Sigmoid colon (tissue), 7 donors: ENCODE results near the gene LAMC3. TPM values are rescaled to one million over a fixed set of nuclear protein-coding genes. Genes with fewer than 3 reads are reported as not detected.

ENCODE experiments used
- DNase-seq: peaks from one replicate; pipeline ENCODE4 v3.0.0-alpha.2; 2019
- H3K27ac ChIP-seq, 4 donors: fragments of 200-600 bp; sonication (generic); one replicate each; pipeline ENCODE4 v1.5.1; 2016 to 2019; ENCODE audit warnings: mild to moderate bottlenecking in 1 of 4
- H3K27me3 ChIP-seq, 3 donors: fragments of 200-600 bp; sonication (generic); one replicate each; pipeline ENCODE4 v1.5.1; 2019; ENCODE audit warnings: mild to moderate bottlenecking in 1 of 3
- H3K36me3 ChIP-seq, 4 donors: fragments of 200-600 bp; sonication (generic); one replicate each; pipeline ENCODE4 v1.5.1; 2016 to 2019
- H3K4me1 ChIP-seq, 4 donors: fragments of 200-600 bp; sonication (generic); one replicate each; pipeline ENCODE4 v1.5.1; 2017 to 2019
- H3K4me3 ChIP-seq, 4 donors: fragments of 200-600 bp; sonication (generic); one replicate each; pipeline ENCODE4 v1.5.1; 2017 to 2019; ENCODE audit warnings: mild to moderate bottlenecking in 2 of 4, moderate library complexity in 1 of 4
- H3K9me3 ChIP-seq, 4 donors: fragments of 200-600 bp in 3 of 4; sonication (generic) in 3 of 4; one replicate each; pipeline versions ENCODE4 v1.5.1 to v1.6.1; 2013 to 2019
- EP300 ChIP-seq, 4 donors: sonication (generic); formaldehyde crosslinking; IDR thresholded peaks; one replicate each; pipeline ENCODE4 v1.6.1; 2017; ENCODE audit warnings: antibody characterized with exemption in 4 of 4
- POLR2A ChIP-seq, 2 donors: fragments of 450-650 bp; IDR thresholded peaks; one replicate each; pipeline ENCODE4 v1.6.1; 2016; ENCODE audit warnings: antibody characterized with exemption in 2 of 2, mild to moderate bottlenecking in 2 of 2, moderate library complexity in 2 of 2
- POLR2AphosphoS5 ChIP-seq, 4 donors: sonication (generic); formaldehyde crosslinking; IDR thresholded peaks; one replicate each; pipeline ENCODE4 v1.6.1; 2017; ENCODE audit warnings: antibody characterized with exemption in 4 of 4
- WGBS, 2 donors: extraction: QIAGEN DNeasy Blood & Tissue Kit; methylation state at CpG; one replicate each; pipeline ENCODE4 v1.1.7; 2013; 5-methylcytosine and 5-hydroxymethylcytosine counted together
- intact Hi-C: fragments of 100-400 bp; cut with DNase I; formaldehyde crosslinking; loops from one replicate; pipeline ENCODE4 v1.15.1; 2023
- polyA plus RNA-seq, 3 donors: library from polyadenylated mRNA; stranded (reverse); fragments of 200-250 nt; gene quantifications; one replicate each; pipeline ENCODE4 v1.2.3, GENCODE V29; 2013
- total RNA-seq, 4 donors: library from RNA; depleted of rRNA; stranded (reverse); fragments of >200 nt; gene quantifications; one replicate each; pipeline ENCODE4 v1.1.0, GENCODE V29; 2016
- TF ChIP-seq, protein P1 (sequence below), 4 experiments: fragments of 450-650 bp in 3 of 4; fragments of 200-600 bp in 1 of 4; IDR thresholded peaks; one replicate each; pipeline ENCODE4 v1.5.1; 2016 to 2019; ENCODE audit warnings: antibody characterized with exemption in 4 of 4, mild to moderate bottlenecking in 3 of 4, moderate library complexity in 2 of 4
- donor health status: healthy with polysubstance abuse.
- donor health status: Bipolar disorder and iron deficiency.
- donor health status: healthy.

The LAMC3 gene
- total RNA-seq = under 1 TPM in 3 of 4 donors, not detected in 1; under 0.01 to 0.55 (median 0.14) TPM
- 1 to 10 TPM in 1 of 3 donors, under 1 TPM in 1, not detected in 1; 0.46 to 1.4 TPM for polyA plus RNA-seq

DNA sequence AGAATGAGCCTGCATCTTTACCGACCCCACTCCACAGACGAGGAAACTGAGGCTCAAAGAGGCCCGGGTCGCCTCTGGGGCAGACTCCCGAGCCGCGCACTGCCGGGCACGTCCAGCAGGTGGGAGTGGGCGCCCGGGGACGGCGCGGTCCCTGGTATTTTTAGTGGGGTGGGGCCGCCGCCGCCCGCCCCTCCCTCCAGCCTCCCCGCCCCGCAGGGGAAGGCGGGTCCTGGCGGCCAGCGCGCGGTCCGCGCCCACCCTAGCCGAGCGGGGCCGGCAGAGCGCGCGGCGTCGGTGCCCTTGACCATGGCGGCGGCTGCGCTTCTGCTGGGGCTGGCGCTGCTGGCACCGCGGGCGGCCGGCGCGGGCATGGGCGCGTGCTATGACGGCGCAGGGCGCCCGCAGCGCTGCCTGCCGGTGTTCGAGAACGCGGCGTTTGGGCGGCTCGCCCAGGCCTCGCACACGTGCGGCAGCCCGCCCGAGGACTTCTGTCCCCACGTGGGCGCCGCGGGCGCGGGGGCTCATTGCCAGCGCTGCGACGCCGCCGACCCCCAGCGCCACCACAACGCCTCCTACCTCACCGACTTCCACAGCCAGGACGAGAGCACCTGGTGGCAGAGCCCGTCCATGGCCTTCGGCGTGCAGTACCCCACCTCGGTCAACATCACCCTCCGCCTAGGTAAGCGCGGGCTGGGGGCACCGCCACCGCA, at the start of gene LAMC3:
TSS of gene LAMC3 (plus strand) at position 266 of the 710 bp plus-strand sequence. CDS start at position 307, 41 bp downstream.
- H3K27ac ChIP-seq = no peak within 1 kb of the TSS
- peaks cover 10 to 61% (median 25%) of the 10 kb centered on the region in 3 donors for H3K27me3 ChIP-seq
- TF ChIP-seq, protein P1, sequence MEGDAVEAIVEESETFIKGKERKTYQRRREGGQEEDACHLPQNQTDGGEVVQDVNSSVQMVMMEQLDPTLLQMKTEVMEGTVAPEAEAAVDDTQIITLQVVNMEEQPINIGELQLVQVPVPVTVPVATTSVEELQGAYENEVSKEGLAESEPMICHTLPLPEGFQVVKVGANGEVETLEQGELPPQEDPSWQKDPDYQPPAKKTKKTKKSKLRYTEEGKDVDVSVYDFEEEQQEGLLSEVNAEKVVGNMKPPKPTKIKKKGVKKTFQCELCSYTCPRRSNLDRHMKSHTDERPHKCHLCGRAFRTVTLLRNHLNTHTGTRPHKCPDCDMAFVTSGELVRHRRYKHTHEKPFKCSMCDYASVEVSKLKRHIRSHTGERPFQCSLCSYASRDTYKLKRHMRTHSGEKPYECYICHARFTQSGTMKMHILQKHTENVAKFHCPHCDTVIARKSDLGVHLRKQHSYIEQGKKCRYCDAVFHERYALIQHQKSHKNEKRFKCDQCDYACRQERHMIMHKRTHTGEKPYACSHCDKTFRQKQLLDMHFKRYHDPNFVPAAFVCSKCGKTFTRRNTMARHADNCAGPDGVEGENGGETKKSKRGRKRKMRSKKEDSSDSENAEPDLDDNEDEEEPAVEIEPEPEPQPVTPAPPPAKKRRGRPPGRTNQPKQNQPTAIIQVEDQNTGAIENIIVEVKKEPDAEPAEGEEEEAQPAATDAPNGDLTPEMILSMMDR (IDR thresholded peaks at IDR 0.05) = peak in 1 of 4 experiments; percentile 20
- TF ChIP-seq EP300 (IDR thresholded peaks at IDR 0.05) = no peak
- no peaks in the 10 kb centered on the region for H3K9me3 ChIP-seq
- H3K4me1 ChIP-seq = peaks cover 0 to 11% (median 6%) of the 10 kb centered on the region in 4 donors
- peak within 1 kb of the TSS in 3 of 4 donors; percentile 16 to 39 (median 37) for H3K4me3 ChIP-seq
- intact Hi-C loops = no loop called here
- DNase-seq = no peak
- no peaks in the 10 kb centered on the region for H3K36me3 ChIP-seq
- 8% methylated on average over 88 of the region's 88 CpGs for WGBS, 2 donors

DNA sequence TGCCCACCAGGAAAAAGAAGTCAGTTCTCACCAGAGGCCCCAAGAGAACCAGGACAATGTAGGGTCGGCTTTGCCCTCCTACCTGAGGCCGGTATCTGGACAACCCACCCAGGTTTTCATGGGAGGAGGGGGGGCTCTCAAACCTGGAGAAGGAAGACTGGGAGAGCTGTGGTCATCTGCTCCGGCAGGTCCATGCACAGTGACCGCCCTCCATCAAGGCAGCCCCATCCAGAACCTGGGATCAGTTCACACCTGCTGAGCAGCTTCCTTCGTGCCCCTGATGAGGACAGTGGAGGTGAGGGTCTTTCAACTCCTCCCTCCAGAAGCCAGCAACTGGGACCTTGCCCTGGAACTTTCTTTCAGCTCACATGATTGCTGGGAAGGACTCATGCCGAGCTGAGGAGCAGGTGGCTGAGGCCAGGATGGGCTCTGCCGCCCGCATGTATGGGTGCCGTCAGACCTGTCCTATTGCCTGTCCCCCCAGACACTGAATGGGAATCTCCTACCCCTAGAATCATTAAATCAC, 49.1 kb upstream of the LAMC3 start:
- no peak overlapping the region for H3K27ac ChIP-seq
- H3K27me3 ChIP-seq = peaks cover 0 to 14% (median 5%) of the 10 kb centered on the region in 3 donors
- no peak for DNase-seq
- 90 to 91% methylated on average over 9 of the region's 9 CpGs for WGBS, 2 donors
- H3K36me3 ChIP-seq = no peaks in the 10 kb centered on the region
- no peak overlapping the region for H3K4me3 ChIP-seq
- H3K9me3 ChIP-seq = peaks cover 0 to 4% (median 0%) of the 10 kb centered on the region in 4 donors
- peaks cover 0 to 14% (median 11%) of the 10 kb centered on the region in 4 donors for H3K4me1 ChIP-seq
- intact Hi-C loops = no loop called here
- TF ChIP-seq EP300 (IDR thresholded peaks at IDR 0.05) (no peak), POLR2AphosphoS5 (IDR thresholded peaks at IDR 0.05) (no peak), POLR2A (IDR thresholded peaks at IDR 0.05) (no peak)
- TF ChIP-seq, protein P1 (IDR thresholded peaks at IDR 0.05) = no peak

DNA sequence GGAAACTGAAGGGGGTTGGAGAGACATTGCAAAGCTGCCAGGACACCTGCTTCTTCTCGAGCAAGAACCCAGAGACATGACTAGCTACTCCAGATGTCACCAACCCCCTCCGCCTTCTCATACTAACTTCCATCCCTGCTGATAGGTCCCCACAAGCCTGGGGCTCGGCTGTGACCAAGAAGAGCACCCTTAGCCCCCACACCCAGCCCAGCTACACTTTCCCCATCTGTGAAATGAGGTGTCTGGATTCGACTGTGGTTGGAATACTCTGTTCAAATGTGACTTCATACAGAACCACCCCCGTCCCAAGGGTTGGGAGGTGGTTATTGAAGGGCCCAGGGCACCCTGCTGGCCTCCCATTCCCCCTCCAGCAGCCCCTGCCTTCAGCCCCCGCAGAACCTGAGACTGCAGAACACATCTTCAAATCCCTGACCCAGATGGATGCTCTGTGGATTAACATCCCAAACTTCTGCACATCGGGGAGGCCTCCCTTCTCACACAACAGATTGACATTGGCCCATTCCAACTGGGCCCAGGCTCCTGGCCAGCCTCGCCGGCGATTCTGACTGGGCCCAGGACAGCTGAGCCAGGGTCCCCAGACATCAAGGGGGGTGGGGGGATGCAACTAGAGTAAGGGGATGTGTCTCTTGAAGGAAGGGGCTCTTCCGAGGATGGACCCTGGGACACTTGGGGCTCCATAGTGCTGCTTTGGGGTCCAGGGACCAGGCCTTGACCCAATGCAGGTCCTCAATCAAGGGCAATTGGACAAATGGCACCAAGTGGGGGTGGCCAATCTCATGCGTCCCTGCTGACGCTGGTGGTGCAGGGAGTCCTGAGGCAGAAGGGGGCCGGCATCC, 48.2 kb upstream of the LAMC3 start:
- no peaks in the 10 kb centered on the region for H3K36me3 ChIP-seq
- H3K27ac ChIP-seq = no peak overlapping the region
- peaks cover 0 to 14% (median 5%) of the 10 kb centered on the region in 3 donors for H3K27me3 ChIP-seq
- peaks cover 0 to 14% (median 11%) of the 10 kb centered on the region in 4 donors for H3K4me1 ChIP-seq
- no peak overlapping the region for H3K4me3 ChIP-seq
- intact Hi-C loops = no loop called here
- DNase-seq = no peak
- TF ChIP-seq, protein P1 (IDR thresholded peaks at IDR 0.05) = no peak
- no peak for TF ChIP-seq POLR2AphosphoS5 (IDR thresholded peaks at IDR 0.05)
- TF ChIP-seq EP300 (IDR thresholded peaks at IDR 0.05) = no peak
- H3K9me3 ChIP-seq = peaks cover 0 to 4% (median 0%) of the 10 kb centered on the region in 4 donors
- WGBS, 2 donors = 88% methylated on average over 14 of the region's 14 CpGs

DNA sequence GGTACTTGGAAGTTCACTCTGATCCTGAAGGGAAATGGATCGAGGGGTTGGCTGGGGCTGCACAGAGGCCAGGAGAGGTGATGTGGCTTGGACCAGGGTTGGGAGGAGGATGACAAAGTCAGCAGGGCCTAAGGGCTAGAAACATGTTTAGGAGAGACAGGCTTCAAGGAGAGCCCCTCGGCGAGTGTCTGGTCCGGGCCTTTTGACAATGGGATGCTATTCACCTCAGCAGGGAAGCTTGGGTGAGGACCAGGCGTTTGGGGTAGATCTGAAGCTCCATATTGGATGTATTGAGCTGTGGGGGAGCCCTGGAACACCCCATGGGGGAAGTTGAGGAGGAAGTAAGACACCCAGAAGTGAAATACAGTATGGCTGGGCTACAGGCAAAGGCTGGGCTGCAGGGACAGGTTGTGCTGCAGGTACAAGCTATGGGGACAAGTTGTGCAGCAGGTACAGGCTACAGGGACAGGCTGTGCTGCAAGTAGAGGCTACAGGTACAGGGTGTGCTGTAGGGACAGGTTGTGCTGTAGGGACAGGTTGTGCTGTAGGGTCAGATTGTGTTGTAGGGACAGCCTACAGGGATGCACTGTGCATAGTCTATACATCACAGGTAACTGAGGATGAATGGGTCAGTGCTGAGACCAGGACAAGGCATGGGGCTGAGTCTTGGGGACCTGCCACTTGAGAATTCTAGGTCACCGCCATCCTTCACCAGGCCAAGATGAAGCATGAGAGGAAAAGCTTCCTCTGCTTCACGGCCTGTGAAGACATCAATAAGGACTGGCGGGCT, 47.3 kb upstream of the LAMC3 start:
- Histone ChIP-seq H3K4me3 (no peak overlapping the region), H3K27ac (no peak overlapping the region), H3K4me1 (peaks cover 0 to 14% (median 11%) of the 10 kb centered on the region in 4 donors), H3K9me3 (peaks cover 0 to 4% (median 0%) of the 10 kb centered on the region in 4 donors), H3K36me3 (no peaks in the 10 kb centered on the region), H3K27me3 (peaks cover 0 to 5% (median 0%) of the 10 kb centered on the region in 3 donors)
- intact Hi-C loops = no loop called here
- DNase-seq = no peak
- WGBS, 2 donors = 89 to 90% methylated on average over 8 of the region's 8 CpGs
- no peak for TF ChIP-seq POLR2AphosphoS5 (IDR thresholded peaks at IDR 0.05)
- no peak for TF ChIP-seq POLR2A (IDR thresholded peaks at IDR 0.05)
- TF ChIP-seq EP300 (IDR thresholded peaks at IDR 0.05) = no peak
- TF ChIP-seq, protein P1 (IDR thresholded peaks at IDR 0.05) = no peak
